ENCODE data around the gene ZNF862.
A peak's percentile ranks its signal among the peaks of the same experiment; 100 is the strongest.

Gene ZNF862

DNA sequence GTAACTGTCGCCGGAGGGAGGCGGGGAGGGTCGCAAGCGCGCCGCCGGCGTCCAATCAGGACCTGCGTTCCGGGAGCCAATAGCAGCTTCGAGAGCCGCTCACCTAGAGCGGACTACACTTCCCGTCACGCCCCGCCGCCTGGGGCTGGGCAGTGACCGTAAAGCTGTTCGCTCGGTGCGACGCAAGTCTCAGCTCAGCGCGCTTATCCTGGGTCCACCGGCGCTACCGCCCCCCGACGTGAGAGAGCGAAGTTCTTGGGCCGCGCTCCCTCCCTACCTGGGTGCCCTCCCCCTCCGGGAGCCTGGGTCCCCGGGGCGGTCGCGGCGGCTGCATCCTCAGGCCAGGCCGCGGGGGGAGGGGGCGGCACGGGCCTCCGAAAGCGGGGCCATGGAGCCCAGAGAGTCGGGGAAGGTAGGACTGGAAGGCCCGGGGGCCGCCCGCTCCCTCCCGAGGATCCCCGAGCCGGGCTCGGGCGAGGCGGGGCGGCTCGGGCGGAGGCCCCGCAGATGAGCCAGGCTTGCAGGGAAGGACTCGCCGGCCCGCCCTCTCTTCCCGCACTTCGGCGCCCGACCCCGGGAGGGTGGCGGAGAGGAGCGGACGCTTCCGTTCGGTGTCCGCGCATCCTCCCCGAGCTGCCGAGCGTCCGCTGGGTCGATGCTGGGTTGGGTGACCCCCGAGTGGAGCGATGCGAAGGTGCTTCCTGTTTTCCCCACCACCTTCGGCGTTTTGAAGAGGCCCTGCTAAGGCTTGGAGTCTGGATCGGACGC is at the start of gene ZNF862:
Gene ZNF862, plus strand, starts transcription at position 152 of the 768 bp plus-strand sequence. Its CDS starts 237 bp downstream, at position 389.
- DNase-seq = peak; percentile 96

DNA sequence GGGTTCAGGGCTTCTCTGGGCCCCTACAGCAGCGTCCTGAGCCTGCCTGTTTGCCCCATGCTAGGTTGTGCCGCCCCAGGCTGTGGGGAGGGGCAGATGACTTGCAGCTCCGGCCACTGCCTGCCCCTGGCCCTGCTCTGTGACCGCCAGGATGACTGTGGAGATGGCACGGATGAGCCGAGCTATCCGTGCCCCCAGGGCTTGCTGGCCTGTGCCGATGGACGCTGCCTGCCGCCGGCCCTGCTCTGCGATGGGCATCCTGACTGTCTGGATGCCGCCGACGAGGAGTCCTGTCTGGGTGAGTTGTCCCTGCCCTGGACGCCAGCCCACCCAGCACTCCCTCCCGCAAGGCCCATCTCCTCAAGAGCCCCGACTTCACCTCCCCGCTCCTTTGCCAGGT is 49.1 kb upstream of the ZNF862 start:
- DNase-seq = no peak

DNA sequence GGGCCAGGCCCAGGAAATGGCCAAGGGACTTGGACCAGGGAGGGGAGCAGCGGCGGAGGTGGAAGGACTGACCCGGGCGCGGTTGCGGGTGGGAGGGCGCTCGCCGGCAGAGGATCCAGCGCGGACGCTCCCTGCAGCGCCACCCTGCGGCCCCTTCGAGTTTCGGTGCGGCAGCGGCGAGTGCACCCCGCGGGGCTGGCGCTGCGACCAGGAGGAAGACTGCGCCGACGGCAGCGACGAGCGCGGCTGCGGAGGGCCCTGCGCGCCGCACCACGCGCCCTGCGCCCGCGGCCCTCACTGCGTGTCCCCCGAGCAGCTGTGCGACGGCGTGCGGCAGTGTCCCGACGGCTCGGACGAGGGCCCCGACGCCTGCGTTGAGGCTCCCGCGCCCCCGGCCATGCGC is 48.0 kb upstream of the ZNF862 start:
- DNase-seq = no peak

DNA sequence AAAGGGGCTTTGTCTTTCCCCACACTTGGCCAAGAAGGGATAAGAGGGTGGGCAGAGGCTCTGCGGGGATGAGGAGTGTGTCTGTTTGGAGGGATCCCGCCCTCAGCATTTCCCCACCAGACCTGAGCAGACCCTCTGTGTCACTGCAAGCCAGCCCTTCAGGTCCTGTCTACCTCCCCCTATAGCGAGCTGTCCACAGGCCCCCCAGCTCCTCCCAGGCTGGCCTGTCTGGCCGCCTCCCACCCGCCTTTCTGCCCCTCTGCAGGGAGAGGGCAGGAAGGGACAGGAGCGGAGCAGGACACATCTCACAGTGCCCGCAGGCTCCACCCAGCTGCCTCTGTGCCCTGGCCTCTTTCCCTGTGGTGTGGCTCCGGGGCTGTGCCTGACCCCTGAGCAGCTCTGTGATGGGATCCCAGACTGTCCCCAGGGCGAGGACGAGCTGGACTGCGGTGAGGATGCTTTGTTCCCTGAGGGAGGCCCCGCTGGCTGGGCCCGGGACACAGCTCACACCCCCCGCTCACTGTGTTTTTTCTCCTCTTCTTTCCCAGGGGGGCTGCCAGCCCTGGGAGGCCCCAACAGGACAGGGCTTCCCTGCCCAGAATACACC is 47.3 kb upstream of the ZNF862 start:
- no peak for DNase-seq

DNA sequence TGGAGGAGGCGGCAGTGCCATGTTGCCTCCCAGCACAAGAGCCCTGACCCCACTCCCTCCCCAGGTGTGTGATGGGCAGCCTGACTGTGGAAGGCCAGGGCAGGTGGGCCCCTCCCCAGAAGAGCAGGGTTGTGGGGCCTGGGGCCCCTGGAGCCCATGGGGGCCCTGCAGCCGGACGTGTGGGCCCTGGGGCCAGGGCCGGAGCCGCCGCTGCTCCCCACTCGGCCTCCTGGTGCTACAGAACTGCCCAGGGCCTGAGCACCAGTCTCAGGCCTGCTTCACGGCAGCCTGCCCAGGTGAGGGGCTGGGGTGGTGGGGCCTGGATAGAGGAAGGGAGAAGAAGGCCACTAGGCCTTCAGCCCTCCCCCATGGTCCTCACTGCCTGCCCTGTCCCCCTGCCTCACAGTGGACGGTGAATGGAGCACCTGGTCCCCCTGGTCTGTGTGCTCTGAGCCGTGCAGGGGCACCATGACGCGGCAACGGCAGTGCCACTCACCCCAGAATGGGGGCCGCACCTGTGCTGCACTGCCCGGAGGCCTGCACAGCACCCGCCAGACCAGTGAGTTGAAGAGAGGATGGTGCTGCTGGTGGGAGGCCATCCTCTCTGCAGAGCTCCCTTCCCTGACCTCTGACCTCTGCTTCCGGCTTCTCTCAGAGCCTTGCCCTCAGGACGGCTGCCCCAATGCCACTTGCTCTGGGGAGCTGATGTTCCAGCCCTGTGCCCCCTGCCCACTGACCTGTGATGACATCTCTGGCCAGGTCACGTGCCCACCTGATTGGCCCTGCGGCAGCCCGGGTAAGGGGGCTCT is 46.6 kb upstream of the ZNF862 start:
- no peak for DNase-seq

DNA sequence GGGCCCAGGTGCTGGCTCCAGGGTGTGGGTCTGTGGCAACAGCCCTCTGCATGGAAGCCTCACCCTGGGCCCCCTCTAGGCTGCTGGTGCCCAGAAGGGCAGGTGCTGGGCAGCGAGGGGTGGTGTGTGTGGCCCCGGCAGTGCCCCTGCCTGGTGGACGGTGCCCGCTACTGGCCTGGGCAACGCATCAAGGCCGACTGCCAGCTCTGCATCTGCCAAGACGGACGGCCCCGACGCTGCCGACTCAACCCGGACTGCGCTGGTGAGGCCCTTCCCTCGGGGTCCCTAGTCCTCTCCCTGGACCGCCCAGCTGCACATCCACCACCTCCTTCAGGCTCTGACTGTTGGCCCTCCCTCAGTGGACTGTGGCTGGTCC is 46.0 kb upstream of the ZNF862 start:
- DNase-seq = no peak

DNA sequence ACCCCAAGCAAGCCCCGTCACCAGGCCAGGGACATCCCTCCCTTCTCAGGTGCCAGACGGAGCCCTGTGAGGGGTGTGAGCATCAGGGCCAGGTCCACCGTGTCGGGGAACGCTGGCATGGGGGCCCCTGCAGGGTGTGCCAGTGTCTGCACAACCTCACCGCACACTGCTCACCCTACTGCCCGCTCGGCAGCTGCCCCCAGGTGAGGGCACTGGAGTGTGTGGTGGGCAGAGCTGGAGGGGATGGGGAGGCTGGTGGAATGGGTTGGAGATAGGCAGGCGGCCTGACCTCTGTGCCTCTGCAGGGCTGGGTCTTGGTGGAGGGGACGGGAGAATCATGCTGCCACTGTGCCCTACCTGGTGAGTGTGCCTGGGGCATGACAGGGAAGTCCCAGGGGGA is 44.9 kb upstream of the ZNF862 start:
- DNase-seq = no peak

DNA sequence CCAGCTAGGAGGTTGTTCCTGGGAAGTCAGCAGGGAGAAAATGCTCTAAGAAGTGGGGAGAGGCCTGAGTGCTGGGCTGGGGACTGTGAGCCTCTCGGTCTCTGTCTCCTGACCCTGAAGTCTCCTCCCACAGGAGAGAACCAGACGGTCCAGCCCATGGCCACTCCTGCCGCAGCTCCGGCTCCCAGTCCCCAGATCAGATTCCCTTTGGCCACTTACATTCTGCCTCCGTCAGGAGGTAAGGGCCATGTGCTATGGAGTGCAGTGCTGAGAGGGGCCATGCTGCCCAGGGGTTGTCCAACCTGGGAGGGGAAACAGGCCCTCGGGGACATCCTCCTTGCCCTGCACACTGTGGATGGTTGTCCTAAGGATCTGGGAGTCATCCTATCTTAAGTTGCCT is 43.5 kb upstream of the ZNF862 start:
- no peak for DNase-seq

DNA sequence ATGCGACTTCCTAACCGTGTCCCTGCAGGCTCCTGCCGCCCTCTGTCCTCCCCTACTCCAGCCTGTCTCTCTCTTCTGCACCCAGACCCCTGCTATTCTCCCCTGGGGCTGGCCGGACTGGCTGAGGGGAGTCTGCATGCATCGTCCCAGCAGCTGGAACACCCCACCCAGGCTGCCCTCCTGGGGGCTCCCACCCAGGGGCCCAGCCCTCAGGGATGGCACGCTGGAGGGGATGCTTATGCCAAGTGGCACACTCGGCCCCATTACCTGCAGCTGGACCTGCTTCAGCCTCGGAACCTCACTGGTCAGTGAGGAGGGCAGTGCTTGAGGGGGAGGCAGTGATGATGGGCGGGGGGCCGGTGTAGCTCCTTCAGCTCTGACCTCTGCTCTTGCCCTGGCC is 43.0 kb upstream of the ZNF862 start:
- no peak for DNase-seq

DNA sequence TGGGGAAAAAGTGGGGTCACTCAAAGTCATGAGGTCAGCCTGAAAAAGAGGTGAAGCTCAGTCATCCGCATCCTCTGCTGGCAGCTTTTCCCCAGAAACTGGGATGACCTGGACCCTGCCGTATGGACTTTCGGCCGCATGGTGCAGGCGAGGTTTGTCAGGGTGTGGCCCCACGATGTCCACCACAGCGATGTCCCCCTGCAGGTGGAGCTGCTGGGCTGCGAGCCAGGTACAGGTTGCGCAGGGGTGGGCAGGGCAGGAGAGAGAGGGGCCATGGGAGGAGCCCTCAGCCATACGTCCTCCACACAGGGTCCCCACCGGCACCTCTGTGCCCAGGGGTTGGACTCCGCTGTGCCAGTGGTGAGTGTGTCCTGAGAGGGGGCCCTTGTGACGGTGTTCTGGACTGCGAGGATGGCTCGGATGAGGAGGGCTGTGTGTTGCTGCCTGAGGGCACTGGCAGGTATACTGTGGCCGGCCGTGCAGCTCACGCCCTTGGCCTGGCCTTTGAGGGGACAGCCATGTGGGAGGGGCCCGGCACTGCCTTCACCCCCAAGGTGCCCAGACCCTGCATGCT is 41.8 kb upstream of the ZNF862 start:
- DNase-seq = no peak

DNA sequence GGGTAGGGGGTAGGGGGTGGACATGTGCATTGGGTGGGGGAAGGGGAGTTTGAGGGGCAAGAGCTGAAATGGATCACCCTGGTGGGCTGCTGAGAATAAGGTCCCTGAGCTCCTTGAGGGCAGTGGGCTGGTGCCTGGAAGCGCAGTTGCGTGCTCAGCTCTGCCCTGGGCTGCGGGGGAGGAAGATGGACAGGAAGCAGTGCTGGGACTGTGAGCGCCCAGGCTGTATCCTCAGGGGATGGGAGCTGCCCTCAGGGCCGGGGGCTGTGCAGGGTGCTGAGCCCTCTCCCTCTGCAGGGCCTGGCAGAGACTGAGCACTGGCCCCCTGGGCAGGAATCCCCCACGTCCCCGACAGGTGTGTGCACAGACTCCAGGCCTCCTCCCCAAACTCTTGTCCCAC is 40.4 kb upstream of the ZNF862 start:
- no peak for DNase-seq

DNA sequence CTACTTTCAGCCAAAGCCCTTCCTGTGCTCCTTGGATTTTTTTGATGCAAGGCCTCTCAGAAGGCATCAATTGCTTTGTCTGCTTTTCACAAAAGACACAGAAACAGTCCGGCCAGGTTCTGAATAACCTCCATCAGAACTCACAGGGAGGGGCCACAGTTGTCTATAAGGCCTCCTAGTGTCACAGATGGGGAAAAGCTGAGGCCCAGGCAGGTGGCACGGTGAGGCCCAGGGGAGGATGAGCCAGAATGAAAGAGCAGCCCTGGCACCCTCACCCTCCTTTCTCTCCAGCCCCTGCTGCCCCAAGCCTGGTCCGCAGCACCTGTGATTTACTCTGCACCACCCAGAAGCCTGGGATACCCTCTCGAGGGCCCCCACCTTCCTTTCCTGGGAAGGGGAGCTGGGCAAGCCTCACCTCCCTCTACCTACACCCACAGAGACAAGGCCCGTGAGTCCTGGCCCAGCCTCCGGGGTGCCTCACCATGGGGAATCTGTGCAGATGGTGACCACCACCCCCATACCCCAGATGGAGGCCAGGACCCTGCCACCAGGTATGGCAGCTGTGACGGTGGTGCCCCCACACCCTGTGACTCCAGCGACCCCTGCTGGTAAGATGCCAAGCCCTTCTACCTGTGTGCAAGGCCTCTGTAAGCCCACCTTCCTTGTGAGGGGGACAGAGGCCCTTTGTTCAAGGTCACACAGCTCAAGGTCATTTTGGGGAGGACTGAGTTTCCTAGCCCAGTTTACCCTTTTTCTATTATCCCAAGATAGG is 38.6 kb upstream of the ZNF862 start:
- no peak for DNase-seq

DNA sequence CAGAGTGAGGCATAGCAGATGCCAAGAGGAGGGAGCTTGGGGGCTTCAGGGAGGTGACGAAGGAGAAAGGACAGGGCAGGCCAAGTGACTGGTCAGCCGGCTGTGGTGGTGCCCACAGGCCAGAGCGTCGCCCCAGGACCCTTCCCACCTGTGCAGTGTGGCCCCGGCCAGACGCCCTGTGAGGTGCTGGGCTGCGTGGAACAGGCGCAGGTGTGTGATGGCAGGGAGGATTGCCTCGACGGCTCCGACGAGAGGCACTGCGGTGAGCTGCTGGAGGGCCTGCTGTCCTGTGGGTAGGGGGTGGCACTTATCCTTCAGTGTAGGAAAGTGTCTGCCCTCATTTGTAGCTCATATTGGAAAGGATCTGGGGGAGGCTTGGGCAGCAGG is 38.0 kb upstream of the ZNF862 start:
- no peak for DNase-seq

DNA sequence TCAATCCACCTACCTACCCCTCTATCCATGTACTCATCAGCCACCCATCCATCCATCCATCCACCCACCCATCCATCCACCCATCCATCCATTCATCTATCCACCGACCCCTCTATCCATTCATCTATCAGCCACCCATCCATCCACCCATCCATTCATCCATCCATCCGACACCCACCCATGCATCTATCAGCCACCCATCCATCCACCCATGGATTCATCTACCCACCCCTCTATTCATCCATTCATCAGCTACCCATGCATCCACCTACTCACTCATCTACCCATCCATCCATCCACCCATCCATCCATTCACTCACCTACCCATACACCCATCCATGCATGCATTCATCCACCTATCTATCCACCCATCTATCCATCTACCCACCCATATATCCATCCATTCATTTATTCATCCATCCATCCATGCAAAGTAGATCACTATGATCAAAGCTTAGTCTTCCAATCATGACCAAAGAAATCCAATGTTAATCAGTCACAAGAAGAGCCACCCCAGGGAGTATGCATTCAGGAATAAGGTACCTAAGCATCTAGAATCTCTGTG is 37.1 kb upstream of the ZNF862 start:
- DNase-seq = no peak

DNA sequence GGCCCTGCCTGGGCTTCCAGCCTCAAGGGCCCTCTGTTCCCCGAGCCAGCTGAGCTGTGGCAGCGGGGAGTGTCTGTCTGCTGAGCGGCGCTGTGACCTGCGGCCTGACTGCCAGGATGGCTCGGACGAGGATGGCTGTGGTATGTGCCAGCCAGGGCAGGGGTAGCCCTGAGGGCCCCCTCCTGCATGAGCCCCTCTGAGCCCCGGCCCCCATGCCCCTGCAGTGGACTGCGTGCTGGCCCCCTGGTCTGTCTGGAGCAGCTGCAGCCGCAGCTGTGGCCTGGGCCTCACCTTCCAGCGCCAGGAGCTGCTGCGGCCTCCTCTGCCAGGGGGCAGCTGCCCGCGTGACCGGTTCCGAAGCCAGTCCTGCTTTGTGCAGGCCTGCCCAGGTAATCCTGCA is 36.4 kb upstream of the ZNF862 start:
- no peak for DNase-seq

DNA sequence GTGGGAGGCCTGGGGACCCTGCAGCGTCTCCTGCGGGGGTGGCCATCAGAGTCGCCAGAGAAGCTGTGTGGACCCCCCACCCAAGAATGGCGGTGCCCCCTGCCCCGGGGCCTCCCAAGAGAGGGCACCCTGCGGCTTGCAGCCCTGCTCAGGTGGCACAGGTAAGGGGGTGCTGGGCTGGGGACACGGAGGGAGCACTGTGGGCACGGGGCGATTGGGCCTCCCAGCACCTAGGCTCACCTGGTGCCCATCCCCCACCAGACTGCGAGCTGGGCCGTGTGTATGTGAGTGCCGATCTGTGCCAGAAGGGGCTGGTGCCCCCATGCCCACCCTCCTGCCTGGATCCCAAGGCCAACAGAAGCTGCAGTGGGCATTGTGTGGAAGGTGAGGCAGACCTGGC is 35.2 kb upstream of the ZNF862 start:
- no peak for DNase-seq

DNA sequence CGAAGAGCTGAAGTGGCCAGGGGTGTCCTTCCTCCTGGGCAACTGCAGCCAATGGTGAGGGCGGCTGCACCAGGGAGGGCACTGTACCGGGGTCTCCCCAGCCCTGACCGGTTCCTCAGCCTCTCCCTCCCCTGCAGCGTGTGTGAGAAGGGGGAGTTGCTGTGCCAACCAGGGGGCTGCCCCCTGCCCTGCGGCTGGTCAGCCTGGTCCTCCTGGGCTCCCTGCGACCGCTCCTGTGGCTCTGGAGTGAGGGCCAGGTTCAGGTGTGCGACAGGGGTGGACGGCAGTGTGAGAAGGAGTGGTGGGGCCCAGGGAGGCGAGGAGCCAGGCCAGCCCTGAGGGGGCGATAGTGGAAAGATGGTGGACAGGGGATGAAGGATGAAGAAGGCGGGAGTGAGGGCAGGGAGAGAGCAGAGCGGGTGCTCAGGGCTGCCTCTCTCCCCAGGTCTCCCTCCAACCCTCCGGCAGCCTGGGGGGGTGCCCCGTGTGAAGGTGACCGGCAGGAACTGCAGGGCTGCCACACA is 34.6 kb upstream of the ZNF862 start:
- DNase-seq = no peak

DNA sequence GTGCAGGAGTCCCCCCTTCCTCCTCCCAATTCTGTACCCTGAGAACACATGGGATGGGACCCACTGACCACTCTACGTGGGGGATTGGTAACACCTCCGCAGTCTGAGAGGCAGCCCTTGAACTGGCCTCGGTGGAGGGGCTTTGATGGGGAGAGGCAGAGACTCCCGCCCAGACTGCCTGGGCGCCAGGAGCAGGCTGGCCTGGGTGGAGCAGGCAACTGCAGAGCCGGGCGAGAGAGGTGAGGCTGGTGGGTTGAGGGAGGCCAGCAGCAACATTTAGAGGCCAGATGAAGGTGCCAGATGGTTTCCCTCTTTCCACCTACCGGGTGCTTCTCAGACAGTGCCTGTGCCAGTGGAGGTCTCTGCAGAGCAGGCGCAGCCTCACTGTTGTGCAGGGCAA is 34.1 kb upstream of the ZNF862 start:
- DNase-seq = no peak

DNA sequence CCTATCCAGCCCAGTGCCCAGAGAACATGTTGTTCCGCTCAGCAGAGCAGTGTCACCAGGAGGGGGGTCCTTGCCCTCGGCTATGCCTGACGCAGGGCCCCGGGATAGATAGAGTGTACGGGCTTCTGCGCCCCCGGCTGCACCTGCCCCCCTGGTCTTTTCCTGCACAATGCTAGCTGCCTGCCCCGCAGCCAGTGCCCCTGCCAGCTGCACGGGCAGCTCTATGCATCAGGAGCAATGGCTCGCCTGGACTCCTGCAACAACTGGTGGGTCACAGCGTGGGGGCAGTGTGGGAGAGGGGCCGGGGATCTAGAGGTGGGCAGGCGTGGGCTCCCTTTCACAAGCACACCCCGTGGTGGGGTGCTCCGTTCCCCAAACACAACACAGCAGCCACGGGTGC is 31.4 kb upstream of the ZNF862 start:
- no peak for DNase-seq

DNA sequence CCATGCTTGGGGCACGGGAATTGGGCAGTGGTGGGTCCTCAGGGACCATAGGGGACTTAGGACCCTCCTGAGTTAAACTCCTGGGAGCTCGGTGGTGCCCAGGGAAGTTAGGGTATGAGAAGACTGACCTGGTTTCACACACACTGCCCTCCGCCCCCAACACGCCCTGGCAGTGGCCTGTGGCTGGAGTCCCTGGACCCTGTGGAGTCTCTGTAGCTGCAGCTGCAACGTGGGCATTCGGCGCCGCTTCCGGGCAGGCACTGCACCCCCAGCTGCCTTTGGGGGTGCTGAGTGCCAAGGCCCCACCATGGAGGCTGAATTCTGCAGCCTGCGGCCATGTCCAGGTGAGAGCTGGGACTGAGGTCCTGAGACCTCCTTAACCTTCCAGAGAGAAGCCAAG is 29.9 kb upstream of the ZNF862 start:
- no peak for DNase-seq

DNA sequence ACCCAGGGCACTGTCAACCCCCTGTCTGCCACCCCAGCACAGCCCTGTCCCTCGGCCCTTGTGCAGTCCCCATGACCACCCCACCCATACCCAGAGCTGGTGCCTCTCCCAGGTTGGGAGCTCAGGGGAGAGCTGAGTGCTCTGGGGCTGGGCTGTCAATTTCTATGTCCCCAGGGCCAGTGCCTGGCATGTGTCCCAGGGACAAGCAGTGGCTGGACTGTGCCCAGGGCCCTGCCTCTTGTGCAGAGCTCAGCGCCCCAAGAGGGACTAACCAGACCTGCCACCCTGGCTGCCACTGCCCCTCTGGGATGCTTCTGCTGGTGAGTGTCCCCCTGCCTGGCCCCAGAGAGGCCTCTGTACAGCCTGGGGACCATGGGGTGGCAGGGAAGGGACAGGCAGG is 29.0 kb upstream of the ZNF862 start:
- no peak for DNase-seq

DNA sequence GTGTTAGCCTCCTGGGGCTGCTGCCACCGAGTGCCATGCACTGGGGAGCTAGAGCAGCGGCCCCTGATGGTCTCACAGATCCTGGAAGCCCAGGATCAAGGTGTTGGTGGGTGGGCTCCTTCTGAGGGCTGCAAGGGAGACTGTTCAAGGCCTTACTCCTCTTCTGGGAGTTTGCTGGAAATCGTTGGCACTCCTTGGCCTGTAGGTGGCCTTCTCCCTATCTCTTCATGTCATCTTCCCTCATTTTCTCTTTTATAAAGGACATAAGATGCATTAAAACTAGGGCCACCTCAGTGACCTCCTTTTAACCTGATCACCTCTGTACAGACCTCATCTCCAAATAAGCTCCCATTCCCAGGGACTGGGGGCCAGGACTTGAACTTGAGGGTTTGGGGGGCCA is 27.0 kb upstream of the ZNF862 start:
- DNase-seq = no peak
